PC-3 (cell line): ENCODE results near the gene CACNG5. TPM values are rescaled to one million over a fixed set of nuclear protein-coding genes. Genes with fewer than 3 reads are reported as not detected.

Source experiments
- ATAC-seq: fragments of 200-7000 bp; cut with Tn5 transposase; 2 replicates; pipeline ENCODE4 v1.9.1; 2020; ENCODE audit warnings: mild to moderate bottlenecking, moderate library complexity
- BruUV-seq: library from RNA; stranded (reverse); fragments of 400-500 nt; replicated peaks from 2 replicates; lab custom pipeline; 2021; lab: Mats Ljungman, UMichigan
- CTCF ChIA-PET: fragments of 300-600 bp; sonication (Branson Sonifier 250); formaldehyde crosslinking; loops from one replicate; lab custom pipeline; 2022; ENCODE audit warnings: antibody characterized with exemption; lab: Charles Lee
- POLR2A ChIA-PET: fragments of 300-600 bp; sonication (Branson Sonifier 250); formaldehyde crosslinking; loops from one replicate; lab custom pipeline; 2022; ENCODE audit warnings: antibody characterized with exemption; ENCODE audit not compliant: unreplicated experiment; lab: Charles Lee
- DNase-seq: peaks from one replicate; pipeline ENCODE4 v3.0.0-alpha.2; 2015
- H2AFZ ChIP-seq: fragments of 300-600 bp; sonication (generic); 2 replicates; pipeline ENCODE4 v1.6.0; 2016; ENCODE audit warnings: antibody characterized with exemption, low read length
- H3F3A ChIP-seq: fragments of 300-600 bp; sonication (generic); one replicate; pipeline ENCODE4 v1.6.0; 2017; ENCODE audit warnings: antibody characterized with exemption, low read length, control low read depth, mild to moderate bottlenecking; ENCODE audit not compliant: unreplicated experiment
- H3K27ac ChIP-seq: fragments of 300-600 bp; sonication (generic); 2 replicates; pipeline ENCODE4 v1.5.1; 2016; ENCODE audit warnings: mild to moderate bottlenecking, low read length
- H3K27me3 ChIP-seq: fragments of 300-600 bp; sonication (generic); 2 replicates; pipeline ENCODE4 v1.6.1; 2016; ENCODE audit warnings: low read length, mixed read lengths
- H3K36me3 ChIP-seq: fragments of 300-600 bp; sonication (generic); 2 replicates; pipeline ENCODE4 v1.6.1; 2016; ENCODE audit warnings: low read depth, mixed run types, low read length, mixed read lengths
- H3K4me1 ChIP-seq: fragments of 300-600 bp; sonication (generic); 2 replicates; pipeline ENCODE4 v1.5.1; 2016; ENCODE audit warnings: low read length; ENCODE audit not compliant: insufficient read depth
- H3K4me2 ChIP-seq: fragments of 300-600 bp; sonication (generic); 2 replicates; pipeline ENCODE4 v1.6.0; 2016; ENCODE audit warnings: low read length
- H3K4me3 ChIP-seq: fragments of 300-600 bp; sonication (generic); 2 replicates; pipeline ENCODE4 v1.5.1; 2016; ENCODE audit warnings: mild to moderate bottlenecking, low read length, mixed read lengths
- H3K79me2 ChIP-seq: fragments of 300-600 bp; sonication (generic); 2 replicates; pipeline ENCODE4 v1.6.1; 2017; ENCODE audit warnings: low read length, mixed read lengths
- H3K9ac ChIP-seq: fragments of 300-600 bp; sonication (generic); 2 replicates; pipeline ENCODE4 v1.6.0; 2016; ENCODE audit warnings: mild to moderate bottlenecking, low read length
- H3K9me2 ChIP-seq: fragments of 300-600 bp; sonication (generic); replicated peaks from 2 replicates; pipeline ENCODE4 v1.6.1; 2016; ENCODE audit warnings: mixed run types, low read length, mixed read lengths
- H3K9me3 ChIP-seq: fragments of 300-600 bp; sonication (generic); 2 replicates; pipeline ENCODE4 v1.6.1; 2016; ENCODE audit warnings: low read length, mixed read lengths
- H4K20me1 ChIP-seq: fragments of 300-600 bp; sonication (generic); 2 replicates; pipeline ENCODE4 v1.6.1; 2016; ENCODE audit warnings: low read length, mixed read lengths
- EZH2 ChIP-seq: fragments of 300-600 bp; sonication (generic); IDR thresholded peaks from one replicate; pipeline ENCODE4 v1.6.1; 2017; ENCODE audit warnings: antibody characterized with exemption, mild to moderate bottlenecking, low read length; ENCODE audit not compliant: unreplicated experiment
- EZH2phosphoT487 ChIP-seq: fragments of 300-600 bp; sonication (generic); IDR thresholded peaks from 2 replicates; pipeline ENCODE4 v1.6.1; 2018; ENCODE audit warnings: mild to moderate bottlenecking, antibody characterized with exemption, low read length, borderline replicate concordance
- intact Hi-C: fragments of 100-400 bp; cut with micrococcal nuclease; formaldehyde crosslinking; loops from 2 replicates; pipeline ENCODE4 v1.9.0; 2023
- total RNA-seq: library from RNA; depleted of rRNA; stranded (reverse); fragments of >200 nt; gene quantifications from 2 replicates; pipeline ENCODE4 v1.2.3, GENCODE V29; 2014
- TF ChIP-seq, protein P1 (sequence below): fragments of 300-600 bp; sonication (generic); conservative IDR thresholded peaks from 2 replicates; pipeline ENCODE4 v1.5.1; 2017; ENCODE audit warnings: antibody characterized with exemption, low read depth, mild to moderate bottlenecking, low read length

Gene CACNG5
- total RNA-seq, 1 experiment from 2014 or later, result not detected

DNA sequence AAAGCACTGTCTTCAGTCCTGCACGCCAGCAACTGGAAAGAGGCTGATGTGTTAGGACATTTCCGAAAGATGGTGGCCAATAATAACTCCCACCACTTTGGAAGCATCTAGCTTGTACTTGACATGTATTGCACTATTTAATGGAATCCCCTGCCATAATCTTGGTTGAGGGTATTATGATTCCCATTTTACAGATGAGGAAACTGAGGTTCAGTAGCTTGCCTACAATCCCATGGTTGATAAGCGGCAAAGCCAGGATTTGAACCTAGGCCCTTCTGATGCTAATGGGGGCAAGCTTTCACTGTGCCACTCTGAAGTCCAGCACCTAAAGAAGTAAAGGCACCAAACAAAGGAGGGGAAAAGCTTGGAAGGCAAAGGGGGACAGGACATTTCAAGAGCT lies 8.0 kb downstream of the CACNG5 start:
- no TSS peak for BruUV-seq
- TF ChIP-seq EZH2 (no peak), EZH2phosphoT487 (no peak)
- TF ChIP-seq, protein P1, sequence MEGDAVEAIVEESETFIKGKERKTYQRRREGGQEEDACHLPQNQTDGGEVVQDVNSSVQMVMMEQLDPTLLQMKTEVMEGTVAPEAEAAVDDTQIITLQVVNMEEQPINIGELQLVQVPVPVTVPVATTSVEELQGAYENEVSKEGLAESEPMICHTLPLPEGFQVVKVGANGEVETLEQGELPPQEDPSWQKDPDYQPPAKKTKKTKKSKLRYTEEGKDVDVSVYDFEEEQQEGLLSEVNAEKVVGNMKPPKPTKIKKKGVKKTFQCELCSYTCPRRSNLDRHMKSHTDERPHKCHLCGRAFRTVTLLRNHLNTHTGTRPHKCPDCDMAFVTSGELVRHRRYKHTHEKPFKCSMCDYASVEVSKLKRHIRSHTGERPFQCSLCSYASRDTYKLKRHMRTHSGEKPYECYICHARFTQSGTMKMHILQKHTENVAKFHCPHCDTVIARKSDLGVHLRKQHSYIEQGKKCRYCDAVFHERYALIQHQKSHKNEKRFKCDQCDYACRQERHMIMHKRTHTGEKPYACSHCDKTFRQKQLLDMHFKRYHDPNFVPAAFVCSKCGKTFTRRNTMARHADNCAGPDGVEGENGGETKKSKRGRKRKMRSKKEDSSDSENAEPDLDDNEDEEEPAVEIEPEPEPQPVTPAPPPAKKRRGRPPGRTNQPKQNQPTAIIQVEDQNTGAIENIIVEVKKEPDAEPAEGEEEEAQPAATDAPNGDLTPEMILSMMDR, result no peak
- ATAC-seq (no peak), DNase-seq (no peak)
- Histone ChIP-seq H3K27me3 (peaks cover 27% of the 10 kb centered on the region), H3K9me2 (no peaks in the 10 kb centered on the region), H3K4me1 (no peaks in the 10 kb centered on the region), H3K9ac (no peak overlapping the region), H3K27ac (no peak overlapping the region), H3F3A (no peaks in the 10 kb centered on the region), H3K79me2 (no peaks in the 10 kb centered on the region), H3K4me2 (no peak overlapping the region), H3K4me3 (no peak overlapping the region), H3K9me3 (no peaks in the 10 kb centered on the region), H4K20me1 (no peaks in the 10 kb centered on the region), H3K36me3 (no peaks in the 10 kb centered on the region), H2AFZ (no peak overlapping the region)
- CTCF ChIA-PET, result no interaction called here
- intact Hi-C loops, result no loop called here
- POLR2A ChIA-PET, result no interaction called here

DNA sequence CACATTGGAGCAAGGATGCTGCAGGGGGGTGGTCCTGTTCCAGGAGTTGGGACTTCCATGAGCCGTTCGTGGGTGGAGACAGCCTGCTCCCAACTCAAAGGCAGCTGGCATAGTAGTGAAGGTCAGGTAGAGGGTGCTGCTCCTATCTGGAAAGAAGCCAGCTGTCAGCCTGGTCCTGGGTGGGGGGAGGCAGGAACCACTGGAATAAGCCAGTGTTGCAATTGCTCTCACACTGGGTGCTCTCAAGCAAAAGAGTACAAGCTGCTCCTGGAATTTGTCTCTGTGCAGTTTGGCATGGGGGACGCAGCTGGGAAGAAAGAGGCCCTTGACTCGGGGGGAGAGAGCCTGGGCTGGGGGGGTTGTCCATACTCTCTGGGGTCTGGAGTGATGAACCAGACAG lies 8.7 kb downstream of the CACNG5 start:
- intact Hi-C loops, result no loop called here

DNA sequence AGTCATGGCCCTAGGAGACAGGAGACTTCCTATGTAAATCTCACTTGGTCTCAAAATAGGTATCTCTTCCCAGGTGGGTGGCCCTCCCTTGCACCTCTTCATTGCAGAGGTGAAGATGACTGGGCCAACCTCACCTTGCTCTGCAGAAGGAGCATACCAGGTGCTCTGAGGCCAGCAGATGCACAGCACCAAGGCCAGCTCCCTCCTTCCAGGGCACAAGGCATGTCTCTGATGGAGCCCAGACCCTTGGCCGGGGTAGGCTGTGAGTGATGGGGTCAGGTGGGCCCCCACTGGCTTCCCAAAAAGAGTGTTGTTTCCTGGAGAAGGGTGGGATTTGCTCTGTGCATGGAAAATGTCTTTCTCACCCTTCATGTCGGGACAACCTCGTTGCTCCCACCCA lies 12.8 kb downstream of the CACNG5 start:
- intact Hi-C loops, result no loop called here
- Histone ChIP-seq H3K9me3 (no peaks in the 10 kb centered on the region), H3K27me3 (peaks cover 31% of the 10 kb centered on the region), H4K20me1 (no peaks in the 10 kb centered on the region), H2AFZ (no peak overlapping the region), H3F3A (no peaks in the 10 kb centered on the region), H3K9me2 (no peaks in the 10 kb centered on the region), H3K36me3 (no peaks in the 10 kb centered on the region), H3K9ac (no peak overlapping the region), H3K4me3 (no peak overlapping the region), H3K4me2 (no peak overlapping the region), H3K79me2 (no peaks in the 10 kb centered on the region), H3K27ac (no peak overlapping the region), H3K4me1 (no peaks in the 10 kb centered on the region)
- POLR2A ChIA-PET, result no interaction called here
- TF ChIP-seq EZH2phosphoT487, result no peak
- TF ChIP-seq, protein P1, result no peak
- no peak for TF ChIP-seq EZH2
- CTCF ChIA-PET, result no interaction called here
- BruUV-seq, result no TSS peak
- no peak for ATAC-seq
- DNase-seq, result no peak

More for the DNA sequence above, 8.7 kb downstream of the CACNG5 start:
- peaks cover 25% of the 10 kb centered on the region for H3K27me3 ChIP-seq
- H3K9me2 ChIP-seq, result no peaks in the 10 kb centered on the region
- H3F3A ChIP-seq, result no peaks in the 10 kb centered on the region
- H3K79me2 ChIP-seq, result no peaks in the 10 kb centered on the region
- ATAC-seq (no peak), DNase-seq (no peak)
- no TSS peak for BruUV-seq
- H3K9ac ChIP-seq, result no peak overlapping the region
- H3K27ac ChIP-seq, result no peak overlapping the region
- H3K4me1 ChIP-seq, result no peaks in the 10 kb centered on the region
- H2AFZ ChIP-seq, result no peak overlapping the region
- TF ChIP-seq, protein P1, result no peak
- TF ChIP-seq EZH2phosphoT487 (no peak), EZH2 (no peak)
- no peak overlapping the region for H3K4me3 ChIP-seq
- H3K36me3 ChIP-seq, result no peaks in the 10 kb centered on the region
- ChIA-PET POLR2A (no interaction called here), CTCF (no interaction called here)
- H3K4me2 ChIP-seq, result no peak overlapping the region
- H4K20me1 ChIP-seq, result no peaks in the 10 kb centered on the region
- no peaks in the 10 kb centered on the region for H3K9me3 ChIP-seq
